ENCODE measurements around the gene CAP1.
A peak's percentile ranks its signal among the peaks of the same experiment; 100 is the strongest.
"Not testable (repeated sequence)": the region's sequence is repeated elsewhere in the genome, so short reads cannot be mapped to it uniquely, and the experiment has no call there.

CAP1 gene, protein sequence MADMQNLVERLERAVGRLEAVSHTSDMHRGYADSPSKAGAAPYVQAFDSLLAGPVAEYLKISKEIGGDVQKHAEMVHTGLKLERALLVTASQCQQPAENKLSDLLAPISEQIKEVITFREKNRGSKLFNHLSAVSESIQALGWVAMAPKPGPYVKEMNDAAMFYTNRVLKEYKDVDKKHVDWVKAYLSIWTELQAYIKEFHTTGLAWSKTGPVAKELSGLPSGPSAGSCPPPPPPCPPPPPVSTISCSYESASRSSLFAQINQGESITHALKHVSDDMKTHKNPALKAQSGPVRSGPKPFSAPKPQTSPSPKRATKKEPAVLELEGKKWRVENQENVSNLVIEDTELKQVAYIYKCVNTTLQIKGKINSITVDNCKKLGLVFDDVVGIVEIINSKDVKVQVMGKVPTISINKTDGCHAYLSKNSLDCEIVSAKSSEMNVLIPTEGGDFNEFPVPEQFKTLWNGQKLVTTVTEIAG

DNA sequence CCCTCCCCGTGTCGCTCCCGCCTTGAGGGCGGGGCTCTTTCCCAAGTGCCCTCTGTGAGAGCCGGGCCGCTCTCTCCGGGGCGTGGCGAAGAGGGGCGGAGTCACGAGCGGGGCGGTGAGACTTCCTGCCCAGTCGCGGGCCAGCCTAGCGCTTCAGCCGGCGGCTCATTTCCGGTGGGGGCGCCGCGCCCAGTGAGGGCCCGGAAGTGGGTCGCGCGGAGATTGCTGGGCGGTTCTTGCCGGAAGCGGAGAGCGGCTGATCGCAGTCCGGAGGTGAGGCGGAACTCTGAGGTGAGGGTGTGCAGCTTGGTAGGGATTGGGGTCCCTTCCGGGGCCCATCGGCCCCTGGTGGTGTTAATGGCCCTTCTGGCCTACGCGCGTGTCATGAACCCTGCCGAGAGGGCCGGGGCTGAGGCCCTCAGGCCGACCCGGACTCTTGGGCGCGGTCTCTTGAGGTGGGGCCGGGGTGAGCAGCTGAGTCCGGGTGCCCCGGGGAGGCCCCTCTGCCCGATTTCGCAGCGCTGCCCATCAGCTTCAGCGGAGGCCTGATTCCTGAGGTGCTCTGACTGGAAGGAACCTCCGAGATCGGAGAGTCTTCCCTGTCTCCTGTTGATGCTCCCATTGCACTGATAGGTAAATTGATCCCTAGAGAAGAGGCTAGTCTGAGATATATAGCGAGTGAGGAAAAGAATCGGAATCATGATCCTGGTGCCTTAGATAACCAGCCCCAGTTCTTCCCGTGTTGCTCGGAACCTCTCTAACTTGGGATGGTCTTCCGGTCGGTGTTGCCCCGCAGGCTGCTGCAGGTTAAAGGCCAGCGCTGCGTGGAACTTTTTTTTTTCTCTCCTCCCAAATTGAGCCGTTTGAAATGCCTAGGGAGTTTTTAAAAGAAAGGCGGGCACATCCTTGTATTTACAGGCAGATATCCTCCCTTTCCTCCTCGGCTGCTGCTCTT, at the start of gene CAP1:
CAP1 (plus strand) TSS at position 219 of the 955 bp plus-strand sequence. CDS start 18,618 bp downstream, outside the sequence.
- DNase-seq (ENCODE audit: low spot score): peak; percentile 99

DNA sequence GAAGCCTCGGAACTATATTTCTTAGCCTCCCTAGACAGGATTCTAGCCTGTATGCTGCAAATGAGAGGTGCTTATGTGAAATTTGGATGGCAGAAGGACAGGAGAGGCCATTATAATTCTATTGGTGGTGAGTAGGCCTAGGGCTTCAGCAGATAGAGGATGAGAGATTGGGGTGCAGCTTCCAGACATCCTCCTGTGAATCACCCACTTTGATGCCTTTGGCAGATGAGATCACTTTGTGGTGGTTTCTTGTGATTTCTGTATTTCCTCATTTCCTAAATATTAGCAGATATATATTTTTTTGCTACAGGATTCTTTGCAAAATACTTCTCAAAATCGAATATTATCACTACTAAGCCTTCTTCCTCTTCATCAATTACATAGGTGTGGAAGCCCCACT, 48.3 kb upstream of the CAP1 start:
- peak; percentile 41 for DNase-seq (ENCODE audit: low spot score)

DNA sequence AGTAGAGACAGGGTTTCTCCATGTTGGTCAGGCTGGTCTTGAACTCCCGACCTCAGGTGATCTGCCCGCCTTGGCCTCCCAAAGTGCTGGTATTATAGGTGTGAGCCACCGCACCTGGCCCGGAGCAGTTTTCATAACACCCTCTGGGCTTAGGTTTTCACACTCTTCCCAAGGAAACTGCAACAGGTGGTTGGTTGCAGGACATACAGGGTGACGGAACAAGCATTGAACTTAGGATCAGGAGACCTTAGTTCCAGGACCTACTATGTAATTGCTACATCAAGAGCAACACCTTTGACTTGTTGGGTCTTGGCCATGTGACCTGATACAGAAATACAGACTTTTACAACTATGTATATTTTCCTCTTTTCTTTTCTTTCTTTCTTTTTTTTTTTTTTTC, 47.6 kb upstream of the CAP1 start:
- DNase-seq (ENCODE audit: low spot score): no peak

DNA sequence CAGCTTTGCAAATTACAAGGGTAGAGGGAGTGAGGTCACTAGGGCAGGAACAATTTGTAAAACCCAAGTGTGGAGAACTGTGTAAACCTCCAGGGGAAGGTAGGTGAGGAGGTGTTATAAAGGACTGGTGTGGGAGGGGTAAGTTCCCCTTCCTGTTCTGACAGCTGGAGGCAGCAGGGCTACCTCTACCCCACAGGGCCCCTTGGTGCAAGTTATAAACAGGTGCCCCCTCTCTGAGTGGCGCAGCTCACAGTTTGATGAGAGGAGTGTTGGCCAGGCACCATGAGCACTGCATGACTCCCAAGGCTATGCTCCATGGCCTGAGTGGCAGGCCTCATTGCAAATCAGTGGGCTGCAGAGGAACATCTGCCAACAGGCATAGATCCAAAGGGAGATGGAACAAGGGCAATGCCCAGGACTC, 44.5 kb upstream of the CAP1 start:
- DNase-seq (ENCODE audit: low spot score): no peak

DNA sequence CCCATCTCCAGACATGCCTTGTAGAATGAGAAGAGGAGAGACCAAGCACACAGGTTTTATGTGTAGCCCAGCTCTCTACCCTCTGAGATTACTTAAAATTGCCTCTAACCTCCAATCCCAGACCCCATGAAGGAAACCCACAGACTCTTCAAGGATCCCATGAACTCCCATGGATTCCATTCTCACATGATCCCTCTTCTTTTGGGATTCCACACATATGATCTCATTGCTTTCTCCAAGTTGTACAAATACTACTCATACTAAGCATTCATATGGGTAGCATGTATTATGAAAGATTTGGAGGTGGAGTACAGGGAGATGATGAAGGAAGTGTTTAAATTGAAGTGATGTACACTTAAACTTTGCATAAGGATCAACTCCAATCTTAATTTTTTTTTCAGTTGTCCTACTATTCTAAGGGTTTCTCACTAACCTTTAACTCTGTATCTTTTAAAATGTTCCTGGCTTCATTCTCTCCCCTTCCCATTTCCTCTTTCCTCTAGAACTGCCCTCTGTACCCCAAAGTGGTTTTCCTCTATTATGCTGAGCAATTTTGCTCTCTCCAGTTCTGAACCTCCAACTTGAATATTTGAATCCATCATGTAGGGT, 44.0 kb upstream of the CAP1 start:
- no peak for DNase-seq (ENCODE audit: low spot score)

DNA sequence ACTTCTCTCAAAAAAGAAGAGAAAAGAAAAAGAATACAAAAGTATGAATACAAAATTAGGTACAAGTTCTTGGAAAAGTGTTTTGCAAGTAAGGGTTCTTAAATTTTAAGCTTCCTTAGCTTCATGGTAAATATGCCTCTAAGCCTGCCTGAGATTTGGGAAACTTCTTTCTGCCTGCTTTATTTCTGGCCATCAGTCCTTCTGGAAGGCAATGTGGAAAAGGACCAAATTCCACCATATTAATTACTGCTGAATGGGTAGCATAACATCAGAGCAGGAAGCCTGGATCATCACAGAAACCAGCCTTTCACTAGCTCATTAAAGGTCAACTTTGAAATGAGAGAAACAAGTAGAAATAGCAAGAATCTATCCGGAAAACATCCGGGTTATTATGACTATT, 39.1 kb upstream of the CAP1 start:
- no peak for DNase-seq (ENCODE audit: low spot score)

DNA sequence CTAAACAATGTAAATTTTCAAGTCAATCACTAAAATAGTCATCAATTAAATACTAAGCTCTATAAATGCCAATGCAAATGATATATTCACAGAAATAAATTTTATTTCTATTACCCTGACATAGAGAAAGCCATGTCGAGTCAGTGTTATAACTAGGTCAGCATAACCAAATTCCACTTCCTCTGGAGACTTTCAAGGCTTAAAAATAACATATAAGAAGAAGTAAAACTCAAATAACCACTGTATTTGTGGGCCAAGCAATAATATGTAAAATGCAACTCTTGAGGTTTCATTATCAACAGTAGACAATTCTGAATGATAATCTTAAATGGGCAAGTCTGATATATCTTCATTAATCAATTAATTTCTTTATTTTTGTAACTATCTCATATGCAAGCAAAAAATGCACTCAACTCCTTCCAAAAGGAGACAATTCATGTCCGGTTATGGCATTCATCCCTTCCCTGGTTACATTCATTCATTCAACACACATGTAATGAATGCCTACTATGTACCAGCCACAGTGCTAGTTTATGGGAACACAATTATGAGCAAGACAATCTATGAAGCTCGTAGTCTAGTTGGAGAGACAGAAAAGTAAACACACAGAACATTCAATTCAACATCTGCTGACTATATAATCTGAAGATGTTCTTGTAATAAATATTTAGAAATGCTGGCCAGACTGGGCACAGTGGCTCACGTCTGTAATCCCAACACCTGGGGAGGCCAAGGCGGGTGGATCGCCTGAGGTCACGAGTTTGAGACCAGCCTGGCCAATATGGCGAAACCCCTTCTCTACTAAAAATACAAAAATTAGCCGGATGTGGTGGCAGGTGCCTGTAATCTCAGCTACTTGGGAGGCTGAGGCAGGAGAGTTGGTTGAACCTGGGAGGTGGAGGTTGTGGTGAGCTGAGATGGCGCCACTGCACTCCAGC, 37.1 kb upstream of the CAP1 start:
- no peak for DNase-seq (ENCODE audit: low spot score)

DNA sequence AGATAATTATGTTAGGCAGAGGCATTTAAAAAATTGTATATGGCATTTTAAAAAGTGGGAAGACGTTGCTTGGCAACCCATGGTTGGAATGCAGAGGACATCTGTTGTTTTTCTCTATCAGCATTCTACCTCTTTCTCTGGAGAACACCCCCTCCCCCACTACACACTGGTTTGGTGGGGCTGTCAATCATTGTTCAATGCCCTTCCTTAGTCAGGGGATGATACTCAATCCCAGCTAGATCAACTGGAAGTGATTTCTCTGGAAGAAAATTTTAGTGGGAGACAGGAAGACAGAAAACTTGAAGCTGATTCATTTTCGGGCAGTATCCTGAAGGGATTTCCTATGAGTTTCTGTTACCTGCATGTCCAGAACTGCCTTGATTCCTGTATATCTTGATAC, 35.7 kb upstream of the CAP1 start:
- DNase-seq (ENCODE audit: low spot score): no peak

DNA sequence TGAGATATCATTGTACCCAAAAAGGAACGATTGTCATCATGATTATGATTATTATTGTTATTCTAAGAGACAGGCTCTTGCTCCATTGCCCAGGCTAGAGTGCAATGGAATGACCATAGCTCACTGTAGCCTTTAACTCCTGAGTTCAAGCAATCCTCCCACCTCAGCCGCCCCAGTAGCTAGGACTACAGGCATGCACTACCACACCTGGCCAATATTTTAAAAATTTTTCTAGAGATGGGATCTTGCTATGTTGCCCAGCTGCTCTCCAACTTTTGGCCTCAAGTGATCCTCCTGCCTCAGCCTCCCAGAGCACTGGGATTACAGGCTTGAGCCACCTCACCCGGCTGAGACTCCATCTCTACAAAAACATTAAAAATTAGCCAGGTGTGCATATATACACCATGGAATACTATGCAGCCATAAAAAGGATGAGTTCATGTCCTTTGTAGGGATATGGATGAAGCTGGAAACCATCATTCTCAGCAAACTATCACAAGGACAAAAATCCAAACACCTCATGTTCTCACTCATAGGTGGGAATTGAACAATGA, 33.0 kb upstream of the CAP1 start:
- DNase-seq (ENCODE audit: low spot score): not testable (repeated sequence)

DNA sequence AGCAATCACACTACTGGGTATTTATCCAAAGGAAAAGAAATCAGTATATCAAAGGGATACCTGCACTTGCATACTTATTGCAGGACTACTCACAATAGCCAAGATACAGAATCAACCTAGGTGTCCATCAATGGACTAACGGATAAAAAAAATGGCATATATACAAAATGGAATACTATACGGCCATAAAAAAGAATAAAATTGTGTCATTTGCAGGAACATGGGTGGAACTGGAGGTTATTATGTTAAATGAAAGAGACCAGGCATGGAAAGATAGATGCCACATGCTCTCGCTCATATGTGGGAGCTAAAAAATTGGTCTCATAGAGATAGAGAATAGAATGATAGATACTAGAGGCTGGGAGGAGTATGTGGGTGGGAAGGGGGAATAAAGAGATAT, 29.3 kb upstream of the CAP1 start:
- DNase-seq (ENCODE audit: low spot score): no peak

DNA sequence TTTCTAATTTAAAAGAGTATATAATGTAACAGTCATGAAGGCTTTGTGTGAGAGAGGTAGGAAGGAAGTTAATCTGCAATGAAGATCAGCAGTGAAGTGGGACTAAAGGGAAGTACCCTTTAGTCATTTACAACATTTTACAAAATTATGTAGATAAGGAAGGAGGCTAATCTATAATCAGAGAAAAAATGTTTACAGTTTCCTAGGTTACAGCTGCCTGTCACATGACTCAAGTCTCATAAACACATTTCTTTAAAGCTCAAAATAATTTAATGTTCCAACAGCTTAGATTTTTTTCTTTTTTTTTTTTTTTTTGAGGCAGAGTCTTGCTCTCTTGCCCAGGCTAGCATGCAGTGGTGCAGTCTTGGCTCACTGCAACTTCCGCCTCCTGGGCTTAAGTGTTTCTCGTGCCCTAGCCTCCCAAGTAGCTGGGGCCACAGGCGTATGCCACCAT, 26.2 kb upstream of the CAP1 start:
- DNase-seq (ENCODE audit: low spot score): no peak

DNA sequence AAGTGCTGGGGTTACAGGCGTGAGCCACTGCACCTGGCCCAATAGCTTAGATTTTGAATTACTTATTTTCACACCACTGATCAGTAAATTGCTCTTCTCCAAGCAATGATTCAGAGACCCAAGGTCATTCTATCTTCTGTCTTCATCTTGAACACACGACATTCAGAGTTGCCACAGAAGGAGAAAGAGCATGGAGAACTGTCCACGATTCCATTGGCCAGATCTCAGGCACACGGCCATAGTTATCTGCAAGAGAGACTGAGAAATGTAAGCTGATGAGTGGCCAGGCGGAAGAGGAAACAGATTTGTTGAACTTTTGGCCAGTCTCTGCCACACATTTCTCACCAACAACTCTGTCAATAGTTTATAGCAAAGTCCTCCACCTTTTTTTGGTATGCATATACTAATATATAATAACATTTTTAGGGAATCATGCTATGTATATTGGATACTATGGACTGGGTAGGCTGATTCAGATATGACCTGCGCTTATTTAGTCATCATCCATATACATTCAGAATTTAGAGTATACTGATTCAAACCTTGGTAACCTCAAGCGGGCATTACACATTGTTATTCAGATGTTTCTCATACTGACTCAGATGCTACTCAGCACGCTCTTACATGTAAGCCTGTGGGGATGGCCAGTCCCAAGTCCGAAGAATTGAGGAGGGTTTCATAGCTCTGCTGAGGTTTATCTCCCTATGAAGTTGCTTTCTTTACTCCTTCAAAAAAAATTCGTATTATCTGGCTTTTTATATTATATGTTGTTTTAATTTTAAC, 25.5 kb upstream of the CAP1 start:
- DNase-seq (ENCODE audit: low spot score): peak; percentile 84

DNA sequence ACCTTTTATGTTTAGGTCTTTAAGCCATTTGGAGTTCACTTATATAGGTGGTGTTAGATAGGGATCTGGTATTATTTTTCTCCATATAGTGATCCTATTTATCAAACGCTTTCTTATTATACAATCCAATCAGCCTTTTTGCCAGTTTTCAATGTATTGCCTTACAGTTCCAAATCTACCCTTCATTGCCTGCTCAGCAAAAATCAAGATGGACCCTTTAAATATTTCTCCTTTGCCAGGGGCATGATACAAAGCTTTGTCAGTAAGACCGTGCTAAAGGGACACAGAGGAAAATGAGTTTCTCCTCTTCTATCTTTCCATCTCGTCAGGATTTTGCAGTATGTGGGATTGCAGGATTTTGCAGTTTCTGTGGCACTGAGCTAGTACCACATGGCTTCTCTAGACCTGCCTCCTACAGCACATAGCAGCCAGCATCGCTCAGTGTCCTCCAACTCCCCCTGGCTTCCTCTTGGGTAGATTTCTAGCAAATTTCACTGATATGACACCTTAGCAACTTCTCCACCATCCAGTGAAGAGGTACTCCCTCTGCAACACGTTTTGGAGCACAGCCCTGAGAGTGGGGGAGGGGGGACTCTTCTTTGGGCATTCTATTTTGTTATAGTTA, 22.5 kb upstream of the CAP1 start:
- DNase-seq (ENCODE audit: low spot score): no peak

DNA sequence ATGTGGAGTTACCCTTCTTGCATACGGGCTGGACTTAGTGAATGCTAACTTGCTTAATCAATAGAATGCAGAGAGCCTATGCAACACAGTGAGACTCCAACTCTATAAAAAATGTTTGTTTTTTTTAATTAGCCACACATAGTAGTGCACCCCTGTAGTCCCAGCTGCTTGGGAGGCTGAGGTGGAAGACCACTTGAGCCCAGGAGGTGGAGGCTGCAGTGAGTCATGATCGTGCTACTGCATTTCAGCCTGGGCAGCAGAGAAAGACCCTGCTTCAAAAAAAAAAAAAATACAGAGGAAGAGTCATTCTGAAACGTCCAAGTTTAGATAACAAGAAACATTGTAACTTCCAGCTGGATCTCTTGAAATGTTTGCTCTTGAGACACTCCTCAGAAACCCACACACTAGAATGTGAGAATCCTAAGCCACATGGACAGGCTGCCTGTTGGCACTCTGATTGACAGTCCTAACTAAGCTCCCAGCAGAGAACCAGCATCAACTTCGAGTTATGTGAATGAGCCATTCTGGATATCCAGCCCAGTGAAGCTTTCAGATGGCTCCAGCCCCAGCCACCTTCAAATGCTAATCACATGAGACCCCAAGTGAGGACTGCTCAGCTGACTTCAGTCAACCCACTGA, 20.0 kb upstream of the CAP1 start:
- DNase-seq (ENCODE audit: low spot score): no peak

DNA sequence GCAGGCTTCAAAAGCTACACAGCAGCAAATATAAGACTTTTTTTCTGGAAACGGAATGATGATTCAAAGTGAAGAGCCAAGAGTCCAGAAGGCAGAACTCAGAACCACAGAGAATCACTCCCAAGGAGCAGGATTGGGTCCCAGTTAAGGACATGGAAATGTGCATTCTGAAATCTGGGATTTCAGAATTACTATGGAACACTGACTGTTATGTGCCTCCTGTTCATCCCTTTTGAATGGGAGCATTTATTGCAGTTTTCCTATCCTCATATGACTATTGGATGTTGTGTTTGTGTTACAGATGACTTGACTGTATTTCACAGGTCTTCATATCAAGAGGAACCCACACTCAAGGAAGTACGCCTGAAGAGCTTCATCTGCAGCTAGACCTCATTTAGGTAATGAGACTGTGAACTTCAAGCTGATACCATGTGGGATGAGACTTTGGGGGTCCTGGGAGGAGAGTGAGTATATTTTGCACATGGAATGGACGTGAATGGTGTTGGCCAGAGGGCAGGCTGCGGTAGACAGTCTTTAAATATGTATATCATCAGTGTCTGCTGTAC, 17.1 kb upstream of the CAP1 start:
- no peak for DNase-seq (ENCODE audit: low spot score)

DNA sequence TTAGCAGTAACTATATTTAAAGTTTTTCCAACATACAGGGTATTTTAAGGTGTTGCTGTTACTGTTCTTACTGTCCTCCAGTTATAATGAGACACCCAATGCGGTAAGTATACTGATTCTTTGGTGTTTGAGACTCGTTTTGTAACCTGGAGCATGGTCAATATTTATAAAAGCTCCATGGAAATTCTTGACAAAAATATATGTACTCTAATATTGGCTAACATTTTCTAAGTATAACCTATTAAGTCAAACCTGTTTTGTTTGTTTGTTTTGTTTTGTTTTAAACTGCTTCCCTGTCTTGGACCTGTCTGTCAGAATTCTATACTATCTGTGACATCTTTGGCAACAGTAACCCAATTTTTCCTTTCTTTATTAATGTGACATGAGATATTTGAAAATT, 15.9 kb upstream of the CAP1 start:
- DNase-seq (ENCODE audit: low spot score): no peak

DNA sequence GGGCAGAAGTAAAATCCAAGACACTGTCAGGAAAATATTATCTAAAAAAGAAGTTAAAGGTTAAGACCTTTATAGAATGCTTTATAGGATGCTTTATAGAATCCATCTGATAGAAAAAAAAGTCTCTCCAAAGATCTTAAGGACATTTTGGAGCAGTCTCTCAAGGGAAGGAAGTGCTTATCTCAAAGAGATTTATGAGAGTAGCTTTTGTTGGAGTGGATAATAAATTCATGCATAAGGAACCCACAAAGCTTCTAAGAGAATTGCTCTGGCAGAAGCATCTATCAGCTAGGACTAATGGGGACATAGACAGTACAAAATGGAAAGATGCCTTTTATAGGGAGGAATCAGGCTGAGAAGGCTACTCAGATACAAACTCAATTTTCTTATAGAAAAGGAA, 12.9 kb upstream of the CAP1 start:
- no peak for DNase-seq (ENCODE audit: low spot score)

DNA sequence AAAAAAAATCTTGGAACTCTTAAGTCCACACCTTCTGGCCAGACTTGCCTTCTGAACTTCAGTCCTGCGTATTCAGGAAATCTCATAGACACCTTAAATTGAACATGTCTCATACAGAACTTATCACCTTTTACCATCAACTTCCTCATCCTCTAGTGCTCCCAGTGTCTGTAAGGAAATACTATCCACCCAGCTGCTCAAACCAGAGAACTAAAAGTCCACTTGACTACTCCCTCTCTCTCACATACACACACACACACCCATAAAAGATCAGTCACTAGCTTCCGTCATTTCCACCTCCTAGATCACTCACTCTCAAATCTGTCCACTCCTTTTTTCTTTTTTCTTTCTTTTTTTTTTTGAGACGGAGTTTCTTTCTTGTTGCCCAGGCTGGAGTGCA, 10.9 kb upstream of the CAP1 start:
- no peak for DNase-seq (ENCODE audit: low spot score)
